Measurements from ENCODE around the gene PPFIA4. TPM values are rescaled to one million over a fixed set of nuclear protein-coding genes. Genes with fewer than 3 reads are reported as not detected.

PPFIA4 gene
- total and polyA plus RNA-seq, 9 of the 15 experiments (the other 6 are each of a cell fraction or from before 2014, with no cell fraction given), result 0.07 to 12.0 (median 0.70) TPM

DNA sequence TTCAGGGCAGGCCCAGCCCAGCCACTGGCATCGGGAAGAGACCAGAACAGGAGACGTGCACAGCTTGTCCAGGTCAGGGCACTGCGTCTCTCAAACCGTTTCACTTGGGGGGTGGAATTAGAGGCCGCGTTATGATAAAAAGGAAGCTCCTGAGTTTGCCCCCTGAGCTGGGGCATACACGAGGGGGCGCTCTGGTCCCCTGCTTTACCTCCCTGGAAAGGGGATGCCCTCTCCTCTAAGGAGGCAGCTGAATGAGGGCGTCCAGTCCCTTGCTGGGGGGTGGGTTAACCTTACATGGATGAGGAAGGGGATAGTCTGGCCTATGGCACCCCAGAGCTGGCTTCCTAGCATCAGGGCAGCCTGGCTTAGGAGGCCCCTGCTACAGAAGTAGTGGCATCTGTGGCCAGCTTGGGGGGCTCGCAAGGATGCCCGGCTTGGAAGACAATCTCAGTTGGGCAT, 57.2 kb downstream of the PPFIA4 start:
- Histone ChIP-seq H3K4me2 (ENCODE audit: insufficient read depth, low read length) (no peak overlapping the region), H2AFZ (ENCODE audit: low read depth, low read length) (no peak overlapping the region), H3K9me3 (replicated peaks; ENCODE audit: control insufficient read depth, insufficient read depth, low read depth, low read length) (no peaks in the 10 kb centered on the region), H3K9ac (ENCODE audit: insufficient read depth in 1 of 2, low read depth in 2 of 2, low read length in 2 of 2) (no peak overlapping the region), H3K36me3 (ENCODE audit: control insufficient read depth, insufficient read depth, low read length) (no peaks in the 10 kb centered on the region), H3K4me3 (no peak overlapping the region), H4K20me1 (replicated peaks; ENCODE audit: control insufficient read depth, insufficient read depth, low read length) (peaks cover 13% of the 10 kb centered on the region), H3K9me1 (ENCODE audit: control insufficient read depth, insufficient read depth, low read length) (no peaks in the 10 kb centered on the region), H3K4me1 (replicated peaks in 1 of 2; ENCODE audit: control insufficient read depth in 2 of 2, insufficient read depth in 2 of 2, low read length in 2 of 2) (peaks cover 0 to 12% of the 10 kb centered on the region in 2 experiments; a peak in 3 of 5 replicates), H3K79me2 (ENCODE audit: control insufficient read depth, insufficient read depth, low read length) (no peaks in the 10 kb centered on the region), H3K27me3 (ENCODE audit: control insufficient read depth in 2 of 2, insufficient read depth in 2 of 2, low read length in 2 of 2) (peaks cover 35 to 63% of the 10 kb centered on the region in 2 experiments), H3K27ac (ENCODE audit: extremely low read depth, low read depth, low read length) (no peak overlapping the region)
- ChIA-PET CTCF (ENCODE audit: low intra/inter-chr PET ratio) (interaction anchor here (0.6 to 0.7 kb wide), 2 partner anchors 133 to 517 kb away, joined by 3 to 5 read pairs; no protein-coding TSS in a partner anchor), POLR2A (interaction anchor here (0.8 to 1.1 kb wide), 2 partner anchors 29 to 186 kb away, joined by 3 to 7 read pairs; no protein-coding TSS in a partner anchor)
- DNase-seq (ENCODE audit: extremely low read depth in 1 of 4, low spot score in 3 of 4) (peak; percentile 28 to 49 (median 45)), ATAC-seq (peak; percentile 41), FAIRE-seq (peak; percentile 56)
- no TSS peak for BruUV-seq (replicated peaks)
- in situ Hi-C loops (cut with MboI) (no loop called here), intact Hi-C loops (cut with micrococcal nuclease) (no loop called here)
- 8% methylated on average over 11 of the region's 11 CpGs for WGBS (ENCODE audit: insufficient coverage, low coverage, missing lambda C conversion rate)
- TF ChIP-seq, protein P1, sequence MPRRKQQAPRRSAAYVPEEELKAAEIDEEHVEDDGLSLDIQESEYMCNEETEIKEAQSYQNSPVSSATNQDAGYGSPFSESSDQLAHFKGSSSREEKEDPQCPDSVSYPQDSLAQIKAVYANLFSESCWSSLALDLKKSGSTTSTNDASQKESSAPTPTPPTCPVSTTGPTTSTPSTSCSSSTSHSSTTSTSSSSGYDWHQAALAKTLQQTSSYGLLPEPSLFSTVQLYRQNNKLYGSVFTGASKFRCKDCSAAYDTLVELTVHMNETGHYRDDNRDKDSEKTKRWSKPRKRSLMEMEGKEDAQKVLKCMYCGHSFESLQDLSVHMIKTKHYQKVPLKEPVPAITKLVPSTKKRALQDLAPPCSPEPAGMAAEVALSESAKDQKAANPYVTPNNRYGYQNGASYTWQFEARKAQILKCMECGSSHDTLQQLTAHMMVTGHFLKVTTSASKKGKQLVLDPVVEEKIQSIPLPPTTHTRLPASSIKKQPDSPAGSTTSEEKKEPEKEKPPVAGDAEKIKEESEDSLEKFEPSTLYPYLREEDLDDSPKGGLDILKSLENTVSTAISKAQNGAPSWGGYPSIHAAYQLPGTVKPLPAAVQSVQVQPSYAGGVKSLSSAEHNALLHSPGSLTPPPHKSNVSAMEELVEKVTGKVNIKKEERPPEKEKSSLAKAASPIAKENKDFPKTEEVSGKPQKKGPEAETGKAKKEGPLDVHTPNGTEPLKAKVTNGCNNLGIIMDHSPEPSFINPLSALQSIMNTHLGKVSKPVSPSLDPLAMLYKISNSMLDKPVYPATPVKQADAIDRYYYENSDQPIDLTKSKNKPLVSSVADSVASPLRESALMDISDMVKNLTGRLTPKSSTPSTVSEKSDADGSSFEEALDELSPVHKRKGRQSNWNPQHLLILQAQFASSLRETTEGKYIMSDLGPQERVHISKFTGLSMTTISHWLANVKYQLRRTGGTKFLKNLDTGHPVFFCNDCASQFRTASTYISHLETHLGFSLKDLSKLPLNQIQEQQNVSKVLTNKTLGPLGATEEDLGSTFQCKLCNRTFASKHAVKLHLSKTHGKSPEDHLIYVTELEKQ (CRISPR knock-in tag; IDR thresholded peaks at IDR 0.05), result no peak
- TF ChIP-seq, protein P2, sequence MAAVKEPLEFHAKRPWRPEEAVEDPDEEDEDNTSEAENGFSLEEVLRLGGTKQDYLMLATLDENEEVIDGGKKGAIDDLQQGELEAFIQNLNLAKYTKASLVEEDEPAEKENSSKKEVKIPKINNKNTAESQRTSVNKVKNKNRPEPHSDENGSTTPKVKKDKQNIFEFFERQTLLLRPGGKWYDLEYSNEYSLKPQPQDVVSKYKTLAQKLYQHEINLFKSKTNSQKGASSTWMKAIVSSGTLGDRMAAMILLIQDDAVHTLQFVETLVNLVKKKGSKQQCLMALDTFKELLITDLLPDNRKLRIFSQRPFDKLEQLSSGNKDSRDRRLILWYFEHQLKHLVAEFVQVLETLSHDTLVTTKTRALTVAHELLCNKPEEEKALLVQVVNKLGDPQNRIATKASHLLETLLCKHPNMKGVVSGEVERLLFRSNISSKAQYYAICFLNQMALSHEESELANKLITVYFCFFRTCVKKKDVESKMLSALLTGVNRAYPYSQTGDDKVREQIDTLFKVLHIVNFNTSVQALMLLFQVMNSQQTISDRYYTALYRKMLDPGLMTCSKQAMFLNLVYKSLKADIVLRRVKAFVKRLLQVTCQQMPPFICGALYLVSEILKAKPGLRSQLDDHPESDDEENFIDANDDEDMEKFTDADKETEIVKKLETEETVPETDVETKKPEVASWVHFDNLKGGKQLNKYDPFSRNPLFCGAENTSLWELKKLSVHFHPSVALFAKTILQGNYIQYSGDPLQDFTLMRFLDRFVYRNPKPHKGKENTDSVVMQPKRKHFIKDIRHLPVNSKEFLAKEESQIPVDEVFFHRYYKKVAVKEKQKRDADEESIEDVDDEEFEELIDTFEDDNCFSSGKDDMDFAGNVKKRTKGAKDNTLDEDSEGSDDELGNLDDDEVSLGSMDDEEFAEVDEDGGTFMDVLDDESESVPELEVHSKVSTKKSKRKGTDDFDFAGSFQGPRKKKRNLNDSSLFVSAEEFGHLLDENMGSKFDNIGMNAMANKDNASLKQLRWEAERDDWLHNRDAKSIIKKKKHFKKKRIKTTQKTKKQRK (IDR thresholded peaks at IDR 0.05; ENCODE audit: borderline replicate concordance, low read depth, low read length), result no peak
- TF ChIP-seq RAD21 (CRISPR knock-in tag; conservative IDR thresholded peaks at IDR 0.05 in 1 of 2, IDR thresholded peaks at IDR 0.05 in 1 of 2) (peak in 1 of 2 experiments; percentile 38; a peak in 2 of 4 replicates), ZNF77 (CRISPR knock-in tag; IDR thresholded peaks at IDR 0.05) (no peak), PHF8 (IDR thresholded peaks at IDR 0.05; ENCODE audit: borderline replicate concordance, low read length) (no peak), CREM (IDR thresholded peaks at IDR 0.05; ENCODE audit: low read depth) (no peak)
- TF ChIP-seq, protein P3, sequence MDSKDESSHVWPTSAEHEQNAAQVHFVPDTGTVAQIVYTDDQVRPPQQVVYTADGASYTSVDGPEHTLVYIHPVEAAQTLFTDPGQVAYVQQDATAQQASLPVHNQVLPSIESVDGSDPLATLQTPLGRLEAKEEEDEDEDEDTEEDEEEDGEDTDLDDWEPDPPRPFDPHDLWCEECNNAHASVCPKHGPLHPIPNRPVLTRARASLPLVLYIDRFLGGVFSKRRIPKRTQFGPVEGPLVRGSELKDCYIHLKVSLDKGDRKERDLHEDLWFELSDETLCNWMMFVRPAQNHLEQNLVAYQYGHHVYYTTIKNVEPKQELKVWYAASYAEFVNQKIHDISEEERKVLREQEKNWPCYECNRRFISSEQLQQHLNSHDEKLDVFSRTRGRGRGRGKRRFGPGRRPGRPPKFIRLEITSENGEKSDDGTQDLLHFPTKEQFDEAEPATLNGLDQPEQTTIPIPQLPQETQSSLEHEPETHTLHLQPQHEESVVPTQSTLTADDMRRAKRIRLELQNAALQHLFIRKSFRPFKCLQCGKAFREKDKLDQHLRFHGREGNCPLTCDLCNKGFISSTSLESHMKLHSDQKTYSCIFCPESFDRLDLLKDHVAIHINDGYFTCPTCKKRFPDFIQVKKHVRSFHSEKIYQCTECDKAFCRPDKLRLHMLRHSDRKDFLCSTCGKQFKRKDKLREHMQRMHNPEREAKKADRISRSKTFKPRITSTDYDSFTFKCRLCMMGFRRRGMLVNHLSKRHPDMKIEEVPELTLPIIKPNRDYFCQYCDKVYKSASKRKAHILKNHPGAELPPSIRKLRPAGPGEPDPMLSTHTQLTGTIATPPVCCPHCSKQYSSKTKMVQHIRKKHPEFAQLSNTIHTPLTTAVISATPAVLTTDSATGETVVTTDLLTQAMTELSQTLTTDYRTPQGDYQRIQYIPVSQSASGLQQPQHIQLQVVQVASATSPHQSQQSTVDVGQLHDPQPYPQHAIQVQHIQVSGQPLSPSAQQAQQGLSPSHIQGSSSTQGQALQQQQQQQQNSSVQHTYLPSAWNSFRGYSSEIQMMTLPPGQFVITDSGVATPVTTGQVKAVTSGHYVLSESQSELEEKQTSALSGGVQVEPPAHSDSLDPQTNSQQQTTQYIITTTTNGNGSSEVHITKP (IDR thresholded peaks at IDR 0.05; ENCODE audit: partially characterized antibody), result no peak
